GM23338 (cell line): Measurements from ENCODE around the gene CDH4. TPM values are rescaled to one million over a fixed set of nuclear protein-coding genes. Genes with fewer than 3 reads are reported as not detected.

Experiments used
- ATAC-seq: fragments of 200-7000 bp; cut with Tn5 transposase; 3 replicates; pipeline ENCODE4 v1.9.1; 2020
- DNase-seq: peaks from one replicate; pipeline ENCODE4 v3.0.0-alpha.2; 2015; ENCODE audit warnings: low spot score
- H2AFZ ChIP-seq: fragments of 200-600 bp; sonication (generic); 2 replicates; pipeline ENCODE4 v1.8.0; 2016; ENCODE audit warnings: antibody characterized with exemption, mild to moderate bottlenecking, moderate library complexity
- H3F3A ChIP-seq: fragments of 200-600 bp; sonication (generic); replicated peaks from 2 replicates; pipeline ENCODE4 v1.8.0; 2017; ENCODE audit warnings: antibody characterized with exemption, mixed run types, low read depth
- H3K27ac ChIP-seq: fragments of 200-600 bp; sonication (generic); 2 replicates; pipeline ENCODE4 v1.6.1; 2016; ENCODE audit warnings: low read depth
- H3K27me3 ChIP-seq: fragments of 200-600 bp; sonication (generic); 2 replicates; pipeline ENCODE4 v1.8.0; 2016; ENCODE audit warnings: mild to moderate bottlenecking, mixed run types, moderate library complexity; ENCODE audit not compliant: insufficient read depth
- H3K36me3 ChIP-seq: fragments of 200-600 bp; sonication (generic); 2 replicates; pipeline ENCODE4 v1.8.0; 2016; ENCODE audit warnings: mild to moderate bottlenecking; ENCODE audit not compliant: insufficient read depth
- H3K4me1 ChIP-seq: fragments of 200-600 bp; sonication (generic); 2 replicates; pipeline ENCODE4 v1.8.0; 2016; ENCODE audit warnings: mild to moderate bottlenecking, moderate library complexity; ENCODE audit not compliant: insufficient read depth
- H3K4me2 ChIP-seq: fragments of 200-600 bp; sonication (generic); 2 replicates; pipeline ENCODE4 v1.7.1; 2017; ENCODE audit warnings: mixed run types
- H3K4me3 ChIP-seq: fragments of 200-600 bp; sonication (generic); 2 replicates; pipeline ENCODE4 v1.6.1; 2016; ENCODE audit warnings: mixed run types
- H3K79me2 ChIP-seq: fragments of 200-600 bp; sonication (generic); replicated peaks from 2 replicates; pipeline ENCODE4 v1.8.0; 2017; ENCODE audit warnings: mild to moderate bottlenecking; ENCODE audit not compliant: insufficient read depth
- H3K9me2 ChIP-seq: fragments of 200-600 bp; sonication (generic); 2 replicates; pipeline ENCODE4 v1.8.0; 2017; ENCODE audit not compliant: insufficient read depth
- H4K20me1 ChIP-seq: fragments of 200-600 bp; sonication (generic); replicated peaks from 2 replicates; pipeline ENCODE4 v1.8.0; 2017; ENCODE audit warnings: mild to moderate bottlenecking; ENCODE audit not compliant: insufficient read depth
- H3K27ac Mint-ChIP-seq: 2 replicates; pipeline ENCODE4 v1.8.0; 2020; ENCODE audit warnings: inconsistent platforms, mild to moderate bottlenecking, moderate library complexity, mixed read lengths
- H3K27me3 Mint-ChIP-seq: 3 replicates; pipeline ENCODE4 v1.8.0; 2022; ENCODE audit warnings: low read depth, mild to moderate bottlenecking, moderate library complexity, mixed read lengths, inconsistent platforms; ENCODE audit not compliant: insufficient read depth, poor library complexity
- H3K36me3 Mint-ChIP-seq: 3 replicates; pipeline ENCODE4 v1.8.0; 2021; ENCODE audit warnings: low read depth, mild to moderate bottlenecking, inconsistent platforms, moderate library complexity, mixed read lengths
- H3K4me1 Mint-ChIP-seq: 3 replicates; pipeline ENCODE4 v1.8.0; 2020; ENCODE audit warnings: mild to moderate bottlenecking, inconsistent platforms, mixed read lengths
- H3K4me3 Mint-ChIP-seq: 3 replicates; pipeline ENCODE4 v1.8.0; 2021; ENCODE audit warnings: moderate library complexity, mild to moderate bottlenecking, inconsistent platforms, mixed read lengths
- H3K9me3 Mint-ChIP-seq: 3 replicates; pipeline ENCODE4 v1.8.0; 2020; ENCODE audit warnings: moderate library complexity, mild to moderate bottlenecking, inconsistent platforms, mixed read lengths
- EZH2phosphoT487 ChIP-seq: fragments of 200-600 bp; sonication (generic); IDR thresholded peaks from one replicate; pipeline ENCODE4 v1.8.1; 2018; ENCODE audit warnings: antibody characterized with exemption; ENCODE audit not compliant: unreplicated experiment
- NANOG ChIP-seq: IDR thresholded peaks from 2 replicates; pipeline ENCODE4 v1.6.1; 2016; ENCODE audit warnings: antibody characterized with exemption, borderline replicate concordance
- POLR2AphosphoS5 ChIP-seq: IDR thresholded peaks from 2 replicates; pipeline ENCODE4 v1.6.1; 2016; ENCODE audit warnings: antibody characterized with exemption, low read depth
- STAT1 ChIP-seq: IDR thresholded peaks from one replicate; pipeline ENCODE4 v1.6.1; 2016; ENCODE audit warnings: antibody characterized with exemption; ENCODE audit not compliant: unreplicated experiment
- ZNF114 ChIP-seq: fragments of 250-450 bp; sonication (Bioruptor Pico); IDR thresholded peaks from 2 replicates; pipeline ENCODE4 v1.5.0; 2020; ENCODE audit warnings: mild to moderate bottlenecking, moderate library complexity
- ZNF331 ChIP-seq: fragments of 250-450 bp; sonication (Bioruptor Pico); IDR thresholded peaks from 2 replicates; pipeline ENCODE4 v1.5.0; 2020; ENCODE audit warnings: low read depth, mild to moderate bottlenecking, moderate library complexity
- polyA plus RNA-seq: library from polyadenylated mRNA; unstranded; fragments of >200 nt; fragmentation: Nextera tagmentation; extraction: Ambion mirVana; gene quantifications from 2 replicates; pipeline ENCODE4 v1.2.1, GENCODE V29; 2016
- total RNA-seq: library from RNA; depleted of rRNA; stranded (reverse); fragments of >200 nt; shearing (Covaris generic); gene quantifications from 2 replicates; pipeline ENCODE4 v1.2.3, GENCODE V29; 2014
- TF ChIP-seq, protein P1 (sequence below): IDR thresholded peaks from one replicate; pipeline ENCODE4 v1.6.1; 2018; ENCODE audit warnings: antibody characterized with exemption; ENCODE audit not compliant: unreplicated experiment
- TF ChIP-seq, protein P2 (sequence below): IDR thresholded peaks from 2 replicates; pipeline ENCODE4 v1.6.1; 2016; ENCODE audit warnings: antibody characterized with exemption
- TF ChIP-seq, protein P3 (sequence below): fragments of 250-450 bp; sonication (Bioruptor Pico); IDR thresholded peaks from 2 replicates; pipeline ENCODE4 v1.5.0; 2020; ENCODE audit warnings: mild to moderate bottlenecking, moderate library complexity

The CDH4 gene
- total and polyA plus RNA-seq, 2 experiments from 2014 or later: 1.2 to 4.2 TPM

DNA sequence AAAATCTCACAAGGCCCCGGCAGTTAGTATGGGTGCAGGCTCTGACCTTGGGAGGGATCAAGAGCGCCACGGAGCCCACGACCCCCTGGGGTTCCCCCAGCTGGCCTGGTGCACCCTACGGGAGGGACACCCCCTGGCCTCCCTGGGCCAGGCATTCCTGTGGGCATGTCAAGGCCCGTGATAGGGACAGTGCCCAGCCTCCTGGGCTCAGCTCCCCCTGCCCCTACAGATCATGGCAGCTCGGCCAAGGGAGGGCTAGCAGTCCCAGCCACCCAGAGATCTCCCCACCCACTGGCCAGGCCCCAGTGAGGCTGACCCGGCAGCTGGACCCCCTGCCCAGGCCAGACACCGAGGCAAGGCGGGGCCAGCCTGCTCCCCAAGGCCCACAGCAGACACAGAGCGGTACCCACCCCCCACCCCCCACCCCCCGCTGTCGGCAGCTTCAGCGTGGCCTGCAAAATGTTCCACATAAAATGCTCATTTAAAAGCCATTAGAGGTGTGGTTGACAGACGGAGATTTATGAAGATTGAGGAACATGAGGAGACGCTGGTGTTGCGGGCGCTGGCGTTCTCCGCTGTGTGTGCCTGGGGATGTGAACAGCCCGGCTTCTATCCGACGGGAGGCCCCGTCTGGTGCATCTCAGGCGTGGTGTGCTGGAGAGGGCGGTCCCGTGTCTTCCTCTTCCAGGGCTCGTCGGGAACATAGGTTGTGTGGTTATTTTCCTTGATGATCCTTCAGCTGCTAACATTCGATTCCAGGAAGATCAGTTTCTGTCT is 625.1 kb downstream of the CDH4 start:
- H2AFZ ChIP-seq: no peak overlapping the region
- Mint-ChIP-seq H3K27ac (no peak overlapping the region), H3K27me3 (peaks cover 4% of the 10 kb centered on the region), H3K9me3 (no peaks in the 10 kb centered on the region), H3K36me3 (no peaks in the 10 kb centered on the region), H3K4me3 (no peak overlapping the region), H3K4me1 (no peaks in the 10 kb centered on the region)
- no peaks in the 10 kb centered on the region for H3K36me3 ChIP-seq
- H3F3A ChIP-seq: no peaks in the 10 kb centered on the region
- no peak overlapping the region for H3K4me2 ChIP-seq
- no peaks in the 10 kb centered on the region for H3K9me2 ChIP-seq
- H4K20me1 ChIP-seq: no peaks in the 10 kb centered on the region
- no peak overlapping the region for H3K4me3 ChIP-seq
- H3K79me2 ChIP-seq: no peaks in the 10 kb centered on the region
- ATAC-seq (no peak), DNase-seq (no peak)
- H3K27me3 ChIP-seq: no peaks in the 10 kb centered on the region
- H3K27ac ChIP-seq: no peak overlapping the region
- no peaks in the 10 kb centered on the region for H3K4me1 ChIP-seq
- no peak for TF ChIP-seq ZNF114 (CRISPR knock-in tag)
- TF ChIP-seq, protein P1, sequence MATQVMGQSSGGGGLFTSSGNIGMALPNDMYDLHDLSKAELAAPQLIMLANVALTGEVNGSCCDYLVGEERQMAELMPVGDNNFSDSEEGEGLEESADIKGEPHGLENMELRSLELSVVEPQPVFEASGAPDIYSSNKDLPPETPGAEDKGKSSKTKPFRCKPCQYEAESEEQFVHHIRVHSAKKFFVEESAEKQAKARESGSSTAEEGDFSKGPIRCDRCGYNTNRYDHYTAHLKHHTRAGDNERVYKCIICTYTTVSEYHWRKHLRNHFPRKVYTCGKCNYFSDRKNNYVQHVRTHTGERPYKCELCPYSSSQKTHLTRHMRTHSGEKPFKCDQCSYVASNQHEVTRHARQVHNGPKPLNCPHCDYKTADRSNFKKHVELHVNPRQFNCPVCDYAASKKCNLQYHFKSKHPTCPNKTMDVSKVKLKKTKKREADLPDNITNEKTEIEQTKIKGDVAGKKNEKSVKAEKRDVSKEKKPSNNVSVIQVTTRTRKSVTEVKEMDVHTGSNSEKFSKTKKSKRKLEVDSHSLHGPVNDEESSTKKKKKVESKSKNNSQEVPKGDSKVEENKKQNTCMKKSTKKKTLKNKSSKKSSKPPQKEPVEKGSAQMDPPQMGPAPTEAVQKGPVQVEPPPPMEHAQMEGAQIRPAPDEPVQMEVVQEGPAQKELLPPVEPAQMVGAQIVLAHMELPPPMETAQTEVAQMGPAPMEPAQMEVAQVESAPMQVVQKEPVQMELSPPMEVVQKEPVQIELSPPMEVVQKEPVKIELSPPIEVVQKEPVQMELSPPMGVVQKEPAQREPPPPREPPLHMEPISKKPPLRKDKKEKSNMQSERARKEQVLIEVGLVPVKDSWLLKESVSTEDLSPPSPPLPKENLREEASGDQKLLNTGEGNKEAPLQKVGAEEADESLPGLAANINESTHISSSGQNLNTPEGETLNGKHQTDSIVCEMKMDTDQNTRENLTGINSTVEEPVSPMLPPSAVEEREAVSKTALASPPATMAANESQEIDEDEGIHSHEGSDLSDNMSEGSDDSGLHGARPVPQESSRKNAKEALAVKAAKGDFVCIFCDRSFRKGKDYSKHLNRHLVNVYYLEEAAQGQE: no peak
- no peak for TF ChIP-seq ZNF331 (CRISPR knock-in tag)
- no peak for TF ChIP-seq POLR2AphosphoS5
- no peak for TF ChIP-seq EZH2phosphoT487
- no peak for TF ChIP-seq STAT1
- no peak for TF ChIP-seq NANOG

DNA sequence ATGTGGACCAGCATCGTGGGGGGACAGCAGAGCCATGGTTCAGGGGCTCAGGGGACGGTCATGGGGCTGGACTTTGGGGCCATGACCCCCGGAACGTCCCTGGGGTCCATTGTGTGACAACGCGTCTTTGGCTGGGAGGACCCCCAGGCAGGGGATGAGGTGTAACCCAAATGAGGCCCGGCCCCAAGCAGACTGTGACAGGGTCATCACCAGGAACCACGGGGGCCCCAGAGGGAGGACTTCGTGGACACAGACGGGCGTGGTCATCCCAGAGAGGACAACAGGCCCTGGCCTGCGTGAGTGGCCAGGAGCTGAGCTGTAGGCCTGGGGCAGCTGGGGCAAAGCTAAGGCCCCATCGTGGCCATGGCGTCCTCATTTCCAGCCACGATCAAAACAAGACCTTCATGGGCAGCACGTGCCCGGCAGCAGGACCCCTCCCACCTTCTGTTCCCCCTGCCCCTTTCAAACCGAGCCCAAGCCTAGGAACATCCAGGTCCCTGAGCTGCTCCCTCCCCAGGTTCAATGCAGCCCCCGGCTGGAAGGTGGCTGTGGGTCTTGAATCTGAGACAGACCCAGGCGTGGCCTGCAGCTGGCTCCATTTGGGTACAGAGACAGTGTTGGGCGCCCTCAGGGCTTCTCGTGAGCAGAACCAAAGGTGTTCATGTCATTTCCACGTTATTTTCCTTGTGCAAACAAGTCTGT is 625.9 kb downstream of the CDH4 start:
- H3K9me2 ChIP-seq: no peaks in the 10 kb centered on the region
- Mint-ChIP-seq H3K4me3 (no peak overlapping the region), H3K27me3 (peaks cover 6% of the 10 kb centered on the region), H3K9me3 (no peaks in the 10 kb centered on the region), H3K27ac (no peak overlapping the region), H3K36me3 (no peaks in the 10 kb centered on the region), H3K4me1 (no peaks in the 10 kb centered on the region)
- H3K36me3 ChIP-seq: no peaks in the 10 kb centered on the region
- H3K27me3 ChIP-seq: no peaks in the 10 kb centered on the region
- no peak overlapping the region for H2AFZ ChIP-seq
- H3K4me3 ChIP-seq: no peak overlapping the region
- no peaks in the 10 kb centered on the region for H3K79me2 ChIP-seq
- no peak overlapping the region for H3K4me2 ChIP-seq
- no peaks in the 10 kb centered on the region for H3K4me1 ChIP-seq
- no peak overlapping the region for H3K27ac ChIP-seq
- DNase-seq (no peak), ATAC-seq (no peak)
- H3F3A ChIP-seq: no peaks in the 10 kb centered on the region
- H4K20me1 ChIP-seq: no peaks in the 10 kb centered on the region
- TF ChIP-seq, protein P2, sequence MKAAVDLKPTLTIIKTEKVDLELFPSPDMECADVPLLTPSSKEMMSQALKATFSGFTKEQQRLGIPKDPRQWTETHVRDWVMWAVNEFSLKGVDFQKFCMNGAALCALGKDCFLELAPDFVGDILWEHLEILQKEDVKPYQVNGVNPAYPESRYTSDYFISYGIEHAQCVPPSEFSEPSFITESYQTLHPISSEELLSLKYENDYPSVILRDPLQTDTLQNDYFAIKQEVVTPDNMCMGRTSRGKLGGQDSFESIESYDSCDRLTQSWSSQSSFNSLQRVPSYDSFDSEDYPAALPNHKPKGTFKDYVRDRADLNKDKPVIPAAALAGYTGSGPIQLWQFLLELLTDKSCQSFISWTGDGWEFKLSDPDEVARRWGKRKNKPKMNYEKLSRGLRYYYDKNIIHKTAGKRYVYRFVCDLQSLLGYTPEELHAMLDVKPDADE: no peak
- TF ChIP-seq, protein P3, sequence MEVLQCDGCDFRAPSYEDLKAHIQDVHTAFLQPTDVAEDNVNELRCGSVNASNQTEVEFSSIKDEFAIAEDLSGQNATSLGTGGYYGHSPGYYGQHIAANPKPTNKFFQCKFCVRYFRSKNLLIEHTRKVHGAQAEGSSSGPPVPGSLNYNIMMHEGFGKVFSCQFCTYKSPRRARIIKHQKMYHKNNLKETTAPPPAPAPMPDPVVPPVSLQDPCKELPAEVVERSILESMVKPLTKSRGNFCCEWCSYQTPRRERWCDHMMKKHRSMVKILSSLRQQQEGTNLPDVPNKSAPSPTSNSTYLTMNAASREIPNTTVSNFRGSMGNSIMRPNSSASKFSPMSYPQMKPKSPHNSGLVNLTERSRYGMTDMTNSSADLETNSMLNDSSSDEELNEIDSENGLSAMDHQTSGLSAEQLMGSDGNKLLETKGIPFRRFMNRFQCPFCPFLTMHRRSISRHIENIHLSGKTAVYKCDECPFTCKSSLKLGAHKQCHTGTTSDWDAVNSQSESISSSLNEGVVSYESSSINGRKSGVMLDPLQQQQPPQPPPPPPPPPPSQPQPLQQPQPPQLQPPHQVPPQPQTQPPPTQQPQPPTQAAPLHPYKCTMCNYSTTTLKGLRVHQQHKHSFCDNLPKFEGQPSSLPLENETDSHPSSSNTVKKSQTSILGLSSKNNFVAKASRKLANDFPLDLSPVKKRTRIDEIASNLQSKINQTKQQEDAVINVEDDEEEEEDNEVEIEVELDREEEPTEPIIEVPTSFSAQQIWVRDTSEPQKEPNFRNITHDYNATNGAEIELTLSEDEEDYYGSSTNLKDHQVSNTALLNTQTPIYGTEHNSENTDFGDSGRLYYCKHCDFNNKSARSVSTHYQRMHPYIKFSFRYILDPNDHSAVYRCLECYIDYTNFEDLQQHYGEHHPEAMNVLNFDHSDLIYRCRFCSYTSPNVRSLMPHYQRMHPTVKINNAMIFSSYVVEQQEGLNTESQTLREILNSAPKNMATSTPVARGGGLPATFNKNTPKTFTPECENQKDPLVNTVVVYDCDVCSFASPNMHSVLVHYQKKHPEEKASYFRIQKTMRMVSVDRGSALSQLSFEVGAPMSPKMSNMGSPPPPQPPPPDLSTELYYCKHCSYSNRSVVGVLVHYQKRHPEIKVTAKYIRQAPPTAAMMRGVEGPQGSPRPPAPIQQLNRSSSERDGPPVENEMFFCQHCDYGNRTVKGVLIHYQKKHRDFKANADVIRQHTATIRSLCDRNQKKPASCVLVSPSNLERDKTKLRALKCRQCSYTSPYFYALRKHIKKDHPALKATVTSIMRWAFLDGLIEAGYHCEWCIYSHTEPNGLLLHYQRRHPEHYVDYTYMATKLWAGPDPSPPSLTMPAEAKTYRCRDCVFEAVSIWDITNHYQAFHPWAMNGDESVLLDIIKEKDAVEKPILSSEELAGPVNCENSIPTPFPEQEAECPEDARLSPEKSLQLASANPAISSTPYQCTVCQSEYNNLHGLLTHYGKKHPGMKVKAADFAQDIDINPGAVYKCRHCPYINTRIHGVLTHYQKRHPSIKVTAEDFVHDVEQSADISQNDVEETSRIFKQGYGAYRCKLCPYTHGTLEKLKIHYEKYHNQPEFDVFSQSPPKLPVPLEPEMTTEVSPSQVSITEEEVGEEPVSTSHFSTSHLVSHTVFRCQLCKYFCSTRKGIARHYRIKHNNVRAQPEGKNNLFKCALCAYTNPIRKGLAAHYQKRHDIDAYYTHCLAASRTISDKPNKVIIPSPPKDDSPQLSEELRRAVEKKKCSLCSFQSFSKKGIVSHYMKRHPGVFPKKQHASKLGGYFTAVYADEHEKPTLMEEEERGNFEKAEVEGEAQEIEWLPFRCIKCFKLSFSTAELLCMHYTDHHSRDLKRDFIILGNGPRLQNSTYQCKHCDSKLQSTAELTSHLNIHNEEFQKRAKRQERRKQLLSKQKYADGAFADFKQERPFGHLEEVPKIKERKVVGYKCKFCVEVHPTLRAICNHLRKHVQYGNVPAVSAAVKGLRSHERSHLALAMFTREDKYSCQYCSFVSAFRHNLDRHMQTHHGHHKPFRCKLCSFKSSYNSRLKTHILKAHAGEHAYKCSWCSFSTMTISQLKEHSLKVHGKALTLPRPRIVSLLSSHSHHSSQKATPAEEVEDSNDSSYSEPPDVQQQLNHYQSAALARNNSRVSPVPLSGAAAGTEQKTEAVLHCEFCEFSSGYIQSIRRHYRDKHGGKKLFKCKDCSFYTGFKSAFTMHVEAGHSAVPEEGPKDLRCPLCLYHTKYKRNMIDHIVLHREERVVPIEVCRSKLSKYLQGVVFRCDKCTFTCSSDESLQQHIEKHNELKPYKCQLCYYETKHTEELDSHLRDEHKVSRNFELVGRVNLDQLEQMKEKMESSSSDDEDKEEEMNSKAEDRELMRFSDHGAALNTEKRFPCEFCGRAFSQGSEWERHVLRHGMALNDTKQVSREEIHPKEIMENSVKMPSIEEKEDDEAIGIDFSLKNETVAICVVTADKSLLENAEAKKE: no peak
